Activated CD4-positive, alpha-beta T cell treated with anti-CD3 and anti-CD28 coated beads, Interleukin-2, amount 50 U/mL, for 16 hours (primary cell): ENCODE measurements around the gene SLC6A20.
"Not testable (repeated sequence)": the region's sequence is repeated elsewhere in the genome, so short reads cannot be mapped to it uniquely, and the experiment has no call there.

Source experiments
- DNase-seq: peaks from one replicate; pipeline ENCODE4 v3.0.0-alpha.2; 2020

Gene SLC6A20

GRCh38 chr3:45777111-45777745 is 19.1 kb downstream of the SLC6A20 start:
- DNase-seq: no peak

- DNase-seq: no peak
These were observed 19.7 kb downstream of the SLC6A20 start for GRCh38 chr3:45776611-45777010.

GRCh38 chr3:45776301-45776595 is 20.1 kb downstream of the SLC6A20 start:
- DNase-seq: no peak

- DNase-seq: no peak
These were observed 20.6 kb downstream of the SLC6A20 start for GRCh38 chr3:45775571-45776300.

GRCh38 chr3:45774581-45775521 is 21.5 kb downstream of the SLC6A20 start:
- no peak for DNase-seq

- no peak for DNase-seq
These were observed 22.5 kb downstream of the SLC6A20 start for GRCh38 chr3:45773714-45774449.

- DNase-seq: no peak
These were observed 23.3 kb downstream of the SLC6A20 start for GRCh38 chr3:45773072-45773471.

GRCh38 chr3:45772341-45773035 is 23.8 kb downstream of the SLC6A20 start:
- no peak for DNase-seq

- no peak for DNase-seq
These were observed 24.5 kb downstream of the SLC6A20 start for GRCh38 chr3:45771831-45772230.

- DNase-seq: no peak
These were observed 25.1 kb downstream of the SLC6A20 start for GRCh38 chr3:45771166-45771775.

GRCh38 chr3:45765958-45766357 is 30.4 kb downstream of the SLC6A20 start:
- DNase-seq: no peak

- no peak for DNase-seq
These were observed 31.0 kb downstream of the SLC6A20 start for GRCh38 chr3:45765266-45765851.

- no peak for DNase-seq
These were observed 33.0 kb downstream of the SLC6A20 start for GRCh38 chr3:45763303-45763675.

- DNase-seq: no peak
These were observed 33.6 kb downstream of the SLC6A20 start for GRCh38 chr3:45762647-45763302.

- DNase-seq: no peak
These were observed 34.5 kb downstream of the SLC6A20 start for GRCh38 chr3:45761831-45762230.

GRCh38 chr3:45760878-45761711 is 35.2 kb downstream of the SLC6A20 start:
- DNase-seq: peak; percentile 44

GRCh38 chr3:45759851-45760250 is 36.5 kb downstream of the SLC6A20 start:
- no peak for DNase-seq

GRCh38 chr3:45758871-45759270 is 37.5 kb downstream of the SLC6A20 start:
- DNase-seq: no peak

GRCh38 chr3:45757141-45757540 is 39.2 kb downstream of the SLC6A20 start:
- DNase-seq: not testable (repeated sequence)

- DNase-seq: no peak
These were observed 40.3 kb downstream of the SLC6A20 start for GRCh38 chr3:45756055-45756454.
